ENCODE results near the gene THAP11.

Gene THAP11

GRCh38 chr16:67883872-67884261, 41.7 kb downstream of the THAP11 start:
- peak; percentile 85 for DNase-seq (ENCODE audit: low spot score)

- DNase-seq (ENCODE audit: low spot score): peak; percentile 97
These were observed 42.6 kb downstream of the THAP11 start, which contains the start of gene NRN1L for GRCh38 chr16:67884684-67885083. NRN1L (plus strand) TSS chr16:67884885; CDS start chr16:67884904, 19 bp downstream.

- no peak for DNase-seq (ENCODE audit: low spot score)
These were observed 43.4 kb downstream of the THAP11 start for GRCh38 chr16:67885545-67885944.

- no peak for DNase-seq (ENCODE audit: low spot score)
These were observed 43.9 kb downstream of the THAP11 start for GRCh38 chr16:67885976-67886375.

- DNase-seq (ENCODE audit: low spot score): no peak
These were observed 44.3 kb downstream of the THAP11 start for GRCh38 chr16:67886387-67886786.

GRCh38 chr16:67888331-67888730, 46.2 kb downstream of the THAP11 start:
- DNase-seq (ENCODE audit: low spot score): no peak

GRCh38 chr16:67892375-67892774, 50.3 kb downstream of the THAP11 start:
- DNase-seq (ENCODE audit: low spot score): no peak

GRCh38 chr16:67892899-67893742, 51.0 kb downstream of the THAP11 start, which contains the start of gene PSKH1:
PSKH1 (plus strand) TSS chr16:67893254; CDS start chr16:67908750, 15,496 bp downstream.
- peak; percentile 99 for DNase-seq (ENCODE audit: low spot score)

Measured in GM03348 (cell line).